Stomach smooth muscle (tissue), 2 donors: Measurements from ENCODE around the gene CALHM4.

Source experiments
- H3K27ac ChIP-seq: one replicate; pipeline ENCODE4 v1.7.0; 2013; ENCODE audit warnings: mild to moderate bottlenecking, low read length, inconsistent platforms
- H3K27me3 ChIP-seq, 2 donors: one replicate each; pipeline ENCODE4 v1.7.0; 2013; ENCODE audit warnings: low read length in 2 of 2; ENCODE audit not compliant: insufficient read depth in 2 of 2, control insufficient read depth in 1 of 2
- H3K36me3 ChIP-seq, 2 donors: one replicate each; pipeline ENCODE4 v1.7.0; 2013; ENCODE audit warnings: low read length in 2 of 2; ENCODE audit not compliant: control insufficient read depth in 2 of 2, insufficient read depth in 2 of 2
- H3K4me1 ChIP-seq: one replicate; pipeline ENCODE4 v1.7.0; 2013; ENCODE audit warnings: low read length; ENCODE audit not compliant: control insufficient read depth, insufficient read depth
- H3K4me3 ChIP-seq, 2 donors: one replicate each; pipeline ENCODE4 v1.7.0; 2013; ENCODE audit warnings: low read length in 2 of 2
- H3K9ac ChIP-seq, 2 donors: one replicate each; pipeline ENCODE4 v1.7.0; 2013; ENCODE audit warnings: low read length in 2 of 2, mild to moderate bottlenecking in 1 of 2
- H3K9me3 ChIP-seq, 2 donors: one replicate each; pipeline ENCODE4 v1.7.0; 2013; ENCODE audit warnings: low read length in 2 of 2; ENCODE audit not compliant: control insufficient read depth in 2 of 2
- donor health status: healthy.
- donor health status: Pancreatic carcinoma.

The CALHM4 gene

GRCh38 chr6:116542426-116542825 is 11.1 kb upstream of the CALHM4 start:
- no peaks in the 10 kb centered on the region for H3K4me1 ChIP-seq
- no peak overlapping the region for H3K4me3 ChIP-seq
- H3K36me3 ChIP-seq: no peaks in the 10 kb centered on the region
- H3K9ac ChIP-seq: no peak overlapping the region
- H3K27ac ChIP-seq: no peak overlapping the region
- no peaks in the 10 kb centered on the region for H3K9me3 ChIP-seq
- H3K27me3 ChIP-seq: no peaks in the 10 kb centered on the region

DNA sequence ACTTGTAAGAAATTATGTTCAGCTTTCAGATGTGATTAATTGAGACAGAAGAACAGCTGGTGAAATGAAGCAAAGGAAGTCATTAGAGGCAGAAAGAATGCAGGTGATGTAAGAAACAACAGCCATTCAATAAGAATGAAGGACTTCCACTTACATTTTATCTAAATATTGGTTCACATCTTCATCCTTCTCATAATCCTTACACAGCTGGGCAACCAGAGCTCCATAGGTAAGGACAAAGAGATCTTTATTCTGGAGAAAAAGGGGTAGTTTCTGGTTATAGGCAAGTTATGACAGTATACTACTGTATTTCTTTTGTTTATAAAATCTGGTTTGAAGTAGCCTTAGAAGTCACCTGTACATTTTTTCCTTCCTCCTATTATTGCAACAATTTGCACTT is 10.4 kb upstream of the CALHM4 start:
- H3K4me1 ChIP-seq: no peaks in the 10 kb centered on the region
- no peaks in the 10 kb centered on the region for H3K27me3 ChIP-seq
- no peak overlapping the region for H3K27ac ChIP-seq
- no peaks in the 10 kb centered on the region for H3K9me3 ChIP-seq
- H3K9ac ChIP-seq: no peak overlapping the region
- H3K4me3 ChIP-seq: no peak overlapping the region
- H3K36me3 ChIP-seq: no peaks in the 10 kb centered on the region

GRCh38 chr6:116545651-116546050 is 7.9 kb upstream of the CALHM4 start, which contains the start of gene TRAPPC3L:
Gene TRAPPC3L (minus strand): TSS chr6:116545684. CDS start chr6:116545514, 170 bp downstream.
- Histone ChIP-seq H3K4me3 (no peak within 1 kb of the TSS), H3K9ac (no peak within 1 kb of the TSS), H3K4me1 (no peaks in the 10 kb centered on the region), H3K9me3 (no peaks in the 10 kb centered on the region), H3K27ac (no peak within 1 kb of the TSS), H3K36me3 (no peaks in the 10 kb centered on the region), H3K27me3 (no peaks in the 10 kb centered on the region)

- H3K9ac ChIP-seq: no peak overlapping the region
- no peaks in the 10 kb centered on the region for H3K27me3 ChIP-seq
- H3K36me3 ChIP-seq: no peaks in the 10 kb centered on the region
- no peaks in the 10 kb centered on the region for H3K9me3 ChIP-seq
- no peak overlapping the region for H3K4me3 ChIP-seq
- H3K4me1 ChIP-seq: no peaks in the 10 kb centered on the region
- no peak overlapping the region for H3K27ac ChIP-seq
Observed at GRCh38 chr6:116547358-116547757, 6.2 kb upstream of the CALHM4 start.

- no peak overlapping the region for H3K27ac ChIP-seq
- no peaks in the 10 kb centered on the region for H3K4me1 ChIP-seq
- H3K9me3 ChIP-seq: no peaks in the 10 kb centered on the region
- no peaks in the 10 kb centered on the region for H3K36me3 ChIP-seq
- no peak overlapping the region for H3K9ac ChIP-seq
- no peak overlapping the region for H3K4me3 ChIP-seq
- H3K27me3 ChIP-seq: no peaks in the 10 kb centered on the region
Observed at GRCh38 chr6:116550796-116551195, 2.8 kb upstream of the CALHM4 start.

DNA sequence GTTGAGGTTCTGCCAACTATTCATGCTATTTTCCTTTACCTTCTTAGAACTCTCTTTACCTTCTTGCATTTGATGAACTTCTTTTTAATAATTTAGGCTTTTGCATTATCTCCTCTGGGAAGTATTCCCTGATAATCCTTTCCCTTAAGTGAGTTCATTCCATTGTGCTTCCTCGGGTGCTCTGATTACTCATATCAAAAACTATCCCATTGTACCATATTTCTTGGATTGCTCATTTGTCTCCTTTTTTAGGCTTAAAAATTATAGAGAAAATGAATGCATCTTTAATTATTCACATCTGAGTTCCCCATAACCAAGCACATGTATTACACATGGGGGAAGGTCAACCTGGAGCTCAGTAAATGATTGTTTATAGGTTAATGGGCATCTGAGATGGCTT is 2.5 kb downstream of the CALHM4 start:
- Histone ChIP-seq H3K27me3 (no peaks in the 10 kb centered on the region), H3K9me3 (no peaks in the 10 kb centered on the region), H3K36me3 (no peaks in the 10 kb centered on the region), H3K4me1 (no peaks in the 10 kb centered on the region), H3K9ac (no peak overlapping the region), H3K4me3 (no peak overlapping the region), H3K27ac (no peak overlapping the region)

DNA sequence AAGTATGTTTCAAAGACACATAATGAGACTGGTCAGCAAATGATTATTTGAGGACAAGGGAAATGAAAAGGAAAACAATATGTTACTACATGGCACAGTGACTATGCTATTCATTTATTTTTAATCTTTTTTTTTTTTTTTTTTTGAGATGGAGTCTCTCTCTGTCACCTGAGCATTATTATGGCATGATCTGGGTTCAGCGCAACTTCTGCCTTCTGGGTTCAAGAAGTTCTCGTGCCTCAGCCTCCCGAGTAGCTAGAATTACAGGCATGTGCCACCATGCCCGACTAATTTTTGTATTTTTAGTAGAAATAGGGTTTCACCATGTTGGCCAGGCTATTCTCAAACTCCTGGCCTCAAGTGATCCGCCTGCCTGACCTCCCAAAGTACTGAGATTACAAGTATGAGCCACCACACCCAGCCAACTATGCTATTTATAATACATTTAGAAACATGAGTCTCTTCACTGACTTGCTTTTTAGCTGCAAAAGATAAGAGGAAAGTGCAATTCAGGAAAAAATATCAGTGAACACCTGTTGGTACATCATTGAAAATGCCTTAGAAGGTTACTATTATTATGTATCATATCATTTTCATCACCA is 3.4 kb downstream of the CALHM4 start:
- Histone ChIP-seq H3K9me3 (no peaks in the 10 kb centered on the region), H3K4me1 (no peaks in the 10 kb centered on the region), H3K4me3 (no peak overlapping the region), H3K27ac (no peak overlapping the region), H3K36me3 (no peaks in the 10 kb centered on the region), H3K9ac (no peak overlapping the region), H3K27me3 (no peaks in the 10 kb centered on the region)

- Histone ChIP-seq H3K4me1 (no peaks in the 10 kb centered on the region), H3K4me3 (no peak overlapping the region), H3K9ac (no peak overlapping the region), H3K9me3 (no peaks in the 10 kb centered on the region), H3K27ac (no peak overlapping the region), H3K36me3 (no peaks in the 10 kb centered on the region), H3K27me3 (no peaks in the 10 kb centered on the region)
Observed at GRCh38 chr6:116557893-116558292, 4.3 kb downstream of the CALHM4 start.

GRCh38 chr6:116560130-116560529 is 6.6 kb downstream of the CALHM4 start:
- Histone ChIP-seq H3K4me1 (peaks cover 3% of the 10 kb centered on the region), H3K9ac (no peak overlapping the region), H3K9me3 (no peaks in the 10 kb centered on the region), H3K4me3 (no peak overlapping the region), H3K36me3 (no peaks in the 10 kb centered on the region), H3K27me3 (no peaks in the 10 kb centered on the region), H3K27ac (no peak overlapping the region)

GRCh38 chr6:116561377-116562018 is 7.9 kb downstream of the CALHM4 start:
- peak overlapping the region; percentile 31 to 59 for H3K4me3 ChIP-seq
- H3K27me3 ChIP-seq: no peaks in the 10 kb centered on the region
- H3K9me3 ChIP-seq: no peaks in the 10 kb centered on the region
- H3K9ac ChIP-seq: peak overlapping the region; percentile 18 to 21
- H3K4me1 ChIP-seq: peaks cover 7% of the 10 kb centered on the region
- H3K27ac ChIP-seq: no peak overlapping the region
- H3K36me3 ChIP-seq: no peaks in the 10 kb centered on the region

DNA sequence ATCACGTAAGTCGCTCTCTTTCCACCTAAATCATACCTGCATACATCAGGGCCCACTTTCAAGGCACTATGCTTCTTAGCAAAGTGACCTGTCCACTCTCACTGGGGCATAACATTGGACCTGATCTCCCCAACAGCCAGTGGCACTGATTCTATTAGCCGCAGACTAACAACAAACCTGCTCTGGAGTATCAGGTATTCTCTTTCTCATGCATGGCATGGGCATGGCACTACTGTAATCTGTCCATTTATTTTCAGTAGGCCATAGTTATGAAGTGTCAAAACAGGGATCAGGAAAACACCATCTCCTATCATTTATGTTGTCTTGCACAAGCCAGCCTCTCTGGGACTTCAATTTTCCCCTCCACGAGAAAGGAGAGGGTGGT is 8.5 kb downstream of the CALHM4 start:
- Histone ChIP-seq H3K36me3 (no peaks in the 10 kb centered on the region), H3K4me3 (no peak overlapping the region), H3K27me3 (no peaks in the 10 kb centered on the region), H3K27ac (no peak overlapping the region), H3K9ac (peak overlapping the region in 1 of 2 donors; percentile 18), H3K4me1 (peaks cover 7% of the 10 kb centered on the region), H3K9me3 (no peaks in the 10 kb centered on the region)
